Mesothelial cell of epicardium (in vitro differentiated cells): Measurements from ENCODE around the gene ACVR1. TPM values are rescaled to one million over a fixed set of nuclear protein-coding genes. Genes with fewer than 3 reads are reported as not detected.

Experiments used
- DNase-seq, 2 experiments: peaks; one replicate each; pipeline ENCODE4 v3.0.0; 2021; ENCODE audit warnings: low spot score in 2 of 2; ENCODE audit not compliant: unreplicated experiment in 2 of 2
- H3K27ac Mint-ChIP-seq: 2 replicates; pipeline ENCODE4 v1.8.0; 2021; ENCODE audit warnings: mixed read lengths
- H3K27me3 Mint-ChIP-seq: 2 replicates; pipeline ENCODE4 v1.8.0; 2021; ENCODE audit warnings: low read depth, mixed read lengths
- H3K36me3 Mint-ChIP-seq: 2 replicates; pipeline ENCODE4 v1.8.0; 2021; ENCODE audit warnings: mixed read lengths
- H3K4me1 Mint-ChIP-seq: 2 replicates; pipeline ENCODE4 v1.8.0; 2021; ENCODE audit warnings: mixed read lengths
- H3K4me3 Mint-ChIP-seq: 2 replicates; pipeline ENCODE4 v1.8.0; 2021; ENCODE audit warnings: mild to moderate bottlenecking, moderate library complexity, mixed read lengths
- H3K9me3 Mint-ChIP-seq: 2 replicates; pipeline ENCODE4 v1.8.0; 2021; ENCODE audit warnings: mixed read lengths
- total RNA-seq: library from RNA; stranded (reverse); gene quantifications from 3 replicates; pipeline ENCODE4 v1.2.1, GENCODE V29; 2021
- TF ChIP-seq, protein P1 (sequence below): fragments of 200-600 bp; sonication (generic); IDR thresholded peaks from one replicate; pipeline ENCODE4 v1.5.0; 2021; ENCODE audit warnings: antibody characterized with exemption; ENCODE audit not compliant: unreplicated experiment

ACVR1 gene
- total RNA-seq, 1 donor from 2014 or later: 27.5 TPM

DNA sequence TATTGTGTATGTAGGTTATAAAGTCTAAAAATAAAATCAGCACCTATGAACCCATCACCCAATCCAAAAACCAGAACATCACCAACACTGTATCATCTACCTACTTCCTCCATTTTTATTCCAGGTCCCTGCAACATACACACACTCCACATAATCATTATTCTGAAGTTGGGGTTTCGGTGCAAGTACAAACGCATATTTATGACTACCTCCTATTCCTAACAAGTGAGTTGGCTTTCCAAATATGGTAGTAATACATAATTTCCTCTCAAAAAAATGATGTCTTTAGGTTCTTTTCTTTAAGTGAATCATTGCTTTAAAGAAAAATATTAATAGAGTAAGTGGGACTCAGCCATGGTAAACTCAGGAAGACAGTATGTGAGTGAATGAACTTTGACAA is 3.3 kb downstream of the ACVR1 start:
- Mint-ChIP-seq H3K9me3 (no peaks in the 10 kb centered on the region), H3K4me1 (peaks cover 27% of the 10 kb centered on the region), H3K4me3 (no peak overlapping the region), H3K36me3 (no peaks in the 10 kb centered on the region), H3K27ac (no peak overlapping the region), H3K27me3 (no peaks in the 10 kb centered on the region)
- TF ChIP-seq, protein P1, sequence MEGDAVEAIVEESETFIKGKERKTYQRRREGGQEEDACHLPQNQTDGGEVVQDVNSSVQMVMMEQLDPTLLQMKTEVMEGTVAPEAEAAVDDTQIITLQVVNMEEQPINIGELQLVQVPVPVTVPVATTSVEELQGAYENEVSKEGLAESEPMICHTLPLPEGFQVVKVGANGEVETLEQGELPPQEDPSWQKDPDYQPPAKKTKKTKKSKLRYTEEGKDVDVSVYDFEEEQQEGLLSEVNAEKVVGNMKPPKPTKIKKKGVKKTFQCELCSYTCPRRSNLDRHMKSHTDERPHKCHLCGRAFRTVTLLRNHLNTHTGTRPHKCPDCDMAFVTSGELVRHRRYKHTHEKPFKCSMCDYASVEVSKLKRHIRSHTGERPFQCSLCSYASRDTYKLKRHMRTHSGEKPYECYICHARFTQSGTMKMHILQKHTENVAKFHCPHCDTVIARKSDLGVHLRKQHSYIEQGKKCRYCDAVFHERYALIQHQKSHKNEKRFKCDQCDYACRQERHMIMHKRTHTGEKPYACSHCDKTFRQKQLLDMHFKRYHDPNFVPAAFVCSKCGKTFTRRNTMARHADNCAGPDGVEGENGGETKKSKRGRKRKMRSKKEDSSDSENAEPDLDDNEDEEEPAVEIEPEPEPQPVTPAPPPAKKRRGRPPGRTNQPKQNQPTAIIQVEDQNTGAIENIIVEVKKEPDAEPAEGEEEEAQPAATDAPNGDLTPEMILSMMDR: no peak
- DNase-seq: no peak

DNA sequence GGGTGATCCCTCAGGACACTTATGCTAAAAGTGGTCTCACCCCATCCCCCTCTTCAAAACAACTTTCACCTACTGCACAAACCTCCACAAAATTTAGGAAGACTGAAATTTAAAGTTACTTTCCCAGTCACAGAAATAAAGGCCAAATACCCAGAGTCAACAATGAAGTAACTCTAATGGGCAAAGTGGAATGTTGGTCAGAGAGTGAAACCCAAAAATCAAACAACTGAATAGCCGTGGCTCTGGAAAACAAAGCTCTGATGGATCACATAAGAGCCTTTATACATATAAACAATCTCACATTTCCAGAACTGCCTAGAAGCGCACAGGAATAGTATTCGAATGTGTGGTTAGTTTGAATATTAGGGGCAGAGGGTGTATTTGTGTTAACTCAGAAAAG is 4.7 kb downstream of the ACVR1 start:
- Mint-ChIP-seq H3K36me3 (no peaks in the 10 kb centered on the region), H3K4me1 (peaks cover 29% of the 10 kb centered on the region), H3K27ac (no peak overlapping the region), H3K4me3 (no peak overlapping the region), H3K9me3 (no peaks in the 10 kb centered on the region), H3K27me3 (no peaks in the 10 kb centered on the region)
- TF ChIP-seq, protein P1: no peak
- DNase-seq: no peak

DNA sequence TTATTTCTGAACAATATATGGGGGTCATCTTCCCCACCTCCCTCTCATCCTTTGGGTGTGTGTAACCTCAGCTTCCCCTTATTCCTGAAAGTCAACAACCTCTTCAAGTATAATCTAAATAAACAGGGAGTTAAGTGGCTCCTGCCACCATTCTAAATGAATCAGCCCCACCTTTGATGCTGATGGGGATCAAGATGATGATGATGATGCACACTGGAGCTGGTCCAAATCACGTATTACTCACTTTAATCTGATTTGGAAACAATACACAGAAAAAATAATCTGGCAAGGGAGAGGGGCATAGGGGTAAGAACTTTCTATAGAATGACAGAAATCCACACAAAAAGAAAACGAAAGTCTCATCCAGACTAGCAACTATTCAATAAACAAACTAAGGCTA is 7.1 kb downstream of the ACVR1 start:
- Mint-ChIP-seq H3K36me3 (no peaks in the 10 kb centered on the region), H3K27ac (no peak overlapping the region), H3K27me3 (no peaks in the 10 kb centered on the region), H3K4me1 (peaks cover 21% of the 10 kb centered on the region), H3K9me3 (no peaks in the 10 kb centered on the region), H3K4me3 (no peak overlapping the region)
- DNase-seq: no peak
- TF ChIP-seq, protein P1: no peak

DNA sequence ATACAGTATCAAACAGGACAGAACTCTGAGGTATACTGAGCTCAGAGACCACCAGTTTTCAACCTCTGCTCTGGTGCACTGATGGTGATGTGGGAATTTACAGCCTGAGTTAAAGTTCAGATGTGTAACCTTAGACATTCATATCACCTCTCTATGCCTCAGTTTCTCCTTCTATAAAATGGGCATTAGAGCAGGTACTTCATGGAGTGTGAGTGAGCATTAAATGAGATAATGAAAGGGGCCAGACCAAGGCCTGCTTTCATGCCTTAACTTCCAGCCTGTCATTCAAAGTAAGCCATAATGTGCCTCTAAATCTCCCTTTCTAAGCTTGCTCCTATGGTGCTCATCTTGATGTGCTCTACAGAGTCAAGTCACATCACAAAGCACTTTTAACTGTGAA is 8.4 kb downstream of the ACVR1 start:
- Mint-ChIP-seq H3K27ac (no peak overlapping the region), H3K36me3 (no peaks in the 10 kb centered on the region), H3K9me3 (no peaks in the 10 kb centered on the region), H3K4me3 (no peak overlapping the region), H3K27me3 (no peaks in the 10 kb centered on the region), H3K4me1 (peaks cover 12% of the 10 kb centered on the region)
- DNase-seq: no peak
- TF ChIP-seq, protein P1: no peak

DNA sequence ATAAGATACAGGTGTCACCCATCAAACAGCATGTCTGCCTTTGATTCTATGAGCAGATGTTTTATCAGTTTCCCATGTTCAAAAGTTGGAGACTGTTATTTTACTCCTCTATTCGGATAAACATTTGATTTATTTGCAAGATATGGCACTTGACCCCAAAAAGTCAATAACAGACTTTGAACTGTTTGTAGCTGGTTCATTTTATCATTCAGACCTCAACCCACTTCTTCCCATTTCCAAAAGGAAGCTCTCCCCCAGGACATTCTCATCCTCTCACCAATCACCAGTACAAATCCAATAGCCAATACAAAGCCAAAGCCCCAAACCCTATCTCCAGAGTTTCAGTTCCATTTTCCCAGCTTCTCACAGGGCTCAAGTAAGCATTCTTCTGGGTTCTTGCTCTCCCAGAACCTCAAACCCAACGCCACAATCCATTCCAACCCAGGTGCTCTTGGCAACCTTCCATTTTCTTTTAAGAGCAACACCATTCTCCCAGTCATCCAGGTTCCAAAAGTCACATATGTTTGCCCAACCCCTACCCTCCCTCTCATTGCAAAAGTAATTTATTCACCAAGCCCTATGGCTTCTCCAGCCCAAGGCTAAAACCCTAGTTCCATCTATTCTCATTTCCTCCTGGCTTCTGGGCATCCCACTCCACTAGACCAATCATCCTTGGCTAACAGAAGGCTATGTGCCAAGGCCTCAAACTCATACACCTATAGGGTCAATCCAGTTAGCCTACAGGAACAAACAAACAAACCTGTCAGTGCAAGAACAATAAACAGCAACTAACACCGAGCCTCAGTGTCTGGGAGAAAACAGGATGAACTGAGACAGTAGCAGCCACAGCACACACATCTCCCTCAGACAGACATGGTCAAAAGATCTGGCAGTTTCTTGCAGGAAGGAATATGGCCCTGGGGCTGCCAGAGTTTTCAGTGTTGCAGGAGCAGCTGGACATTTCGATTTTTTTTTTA is 9.2 kb downstream of the ACVR1 start:
- H3K4me1 Mint-ChIP-seq: peaks cover 12% of the 10 kb centered on the region
- TF ChIP-seq, protein P1: no peak
- no peak for DNase-seq
- peak overlapping the region; percentile 13 for H3K27ac Mint-ChIP-seq
- H3K9me3 Mint-ChIP-seq: no peaks in the 10 kb centered on the region
- H3K4me3 Mint-ChIP-seq: no peak overlapping the region
- H3K27me3 Mint-ChIP-seq: no peaks in the 10 kb centered on the region
- no peaks in the 10 kb centered on the region for H3K36me3 Mint-ChIP-seq
